ENCODE data around the gene IL4R.

The IL4R gene

DNA sequence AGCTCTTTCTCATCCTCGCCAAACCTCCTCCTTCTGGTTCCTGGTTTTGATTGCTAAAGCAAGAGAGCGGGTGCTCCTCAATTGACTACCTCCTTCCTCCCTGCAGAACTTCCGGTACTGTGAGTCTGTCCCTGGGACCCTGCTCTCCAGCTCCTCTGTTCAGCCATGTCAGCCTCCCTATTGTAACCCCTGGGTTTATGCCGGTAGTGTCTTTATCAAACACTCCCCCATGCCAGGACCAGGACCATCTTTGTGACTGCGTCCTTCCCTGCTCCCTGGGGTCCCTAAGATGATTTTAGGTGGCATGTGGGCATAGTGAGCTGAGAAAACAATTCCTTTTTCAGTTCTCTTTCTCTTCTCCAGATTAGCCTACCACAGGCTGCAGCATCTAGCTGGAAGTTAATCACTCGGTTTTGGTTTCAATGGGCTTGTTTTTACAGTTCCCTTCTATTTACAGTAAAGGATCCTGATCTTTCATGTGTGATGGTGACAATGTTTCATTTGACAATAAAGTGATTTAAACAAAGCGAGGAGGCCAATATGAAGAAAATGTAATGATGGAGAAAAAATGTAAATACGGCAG is 60.5 kb downstream of the IL4R start:
- Histone ChIP-seq H3K9me3 (ENCODE audit: control insufficient read depth, insufficient read depth, low read length) (peaks cover 16% of the 10 kb centered on the region), H3F3A (ENCODE audit: control insufficient read depth, insufficient read depth) (peaks cover 9% of the 10 kb centered on the region), H3K9me2 (replicated peaks; ENCODE audit: control insufficient read depth, low read length) (no peaks in the 10 kb centered on the region), H3K27ac (ENCODE audit: low read depth, low read length) (peak overlapping the region; percentile 66), H4K20me1 (ENCODE audit: control insufficient read depth, insufficient read depth, low read depth, low read length) (no peaks in the 10 kb centered on the region), H3K79me2 (ENCODE audit: control insufficient read depth, low read length) (no peaks in the 10 kb centered on the region), H3K27me3 (ENCODE audit: control insufficient read depth, low read length) (no peaks in the 10 kb centered on the region), H3K4me1 (ENCODE audit: control insufficient read depth, low read length) (peaks cover 55% of the 10 kb centered on the region), H3K4me3 (ENCODE audit: low read length) (peak overlapping the region; percentile 55), H3K4me2 (ENCODE audit: low read length) (peak overlapping the region; percentile 73), H3K36me3 (ENCODE audit: control insufficient read depth, low read length) (no peaks in the 10 kb centered on the region)
- TF ChIP-seq EZH2phosphoT487 (IDR thresholded peaks at IDR 0.05; ENCODE audit: borderline replicate concordance, low read length), result no peak
- TF ChIP-seq, protein P1, sequence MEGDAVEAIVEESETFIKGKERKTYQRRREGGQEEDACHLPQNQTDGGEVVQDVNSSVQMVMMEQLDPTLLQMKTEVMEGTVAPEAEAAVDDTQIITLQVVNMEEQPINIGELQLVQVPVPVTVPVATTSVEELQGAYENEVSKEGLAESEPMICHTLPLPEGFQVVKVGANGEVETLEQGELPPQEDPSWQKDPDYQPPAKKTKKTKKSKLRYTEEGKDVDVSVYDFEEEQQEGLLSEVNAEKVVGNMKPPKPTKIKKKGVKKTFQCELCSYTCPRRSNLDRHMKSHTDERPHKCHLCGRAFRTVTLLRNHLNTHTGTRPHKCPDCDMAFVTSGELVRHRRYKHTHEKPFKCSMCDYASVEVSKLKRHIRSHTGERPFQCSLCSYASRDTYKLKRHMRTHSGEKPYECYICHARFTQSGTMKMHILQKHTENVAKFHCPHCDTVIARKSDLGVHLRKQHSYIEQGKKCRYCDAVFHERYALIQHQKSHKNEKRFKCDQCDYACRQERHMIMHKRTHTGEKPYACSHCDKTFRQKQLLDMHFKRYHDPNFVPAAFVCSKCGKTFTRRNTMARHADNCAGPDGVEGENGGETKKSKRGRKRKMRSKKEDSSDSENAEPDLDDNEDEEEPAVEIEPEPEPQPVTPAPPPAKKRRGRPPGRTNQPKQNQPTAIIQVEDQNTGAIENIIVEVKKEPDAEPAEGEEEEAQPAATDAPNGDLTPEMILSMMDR (IDR thresholded peaks at IDR 0.05; ENCODE audit: low read depth, low read length, poor library complexity, severe bottlenecking), result no peak

DNA sequence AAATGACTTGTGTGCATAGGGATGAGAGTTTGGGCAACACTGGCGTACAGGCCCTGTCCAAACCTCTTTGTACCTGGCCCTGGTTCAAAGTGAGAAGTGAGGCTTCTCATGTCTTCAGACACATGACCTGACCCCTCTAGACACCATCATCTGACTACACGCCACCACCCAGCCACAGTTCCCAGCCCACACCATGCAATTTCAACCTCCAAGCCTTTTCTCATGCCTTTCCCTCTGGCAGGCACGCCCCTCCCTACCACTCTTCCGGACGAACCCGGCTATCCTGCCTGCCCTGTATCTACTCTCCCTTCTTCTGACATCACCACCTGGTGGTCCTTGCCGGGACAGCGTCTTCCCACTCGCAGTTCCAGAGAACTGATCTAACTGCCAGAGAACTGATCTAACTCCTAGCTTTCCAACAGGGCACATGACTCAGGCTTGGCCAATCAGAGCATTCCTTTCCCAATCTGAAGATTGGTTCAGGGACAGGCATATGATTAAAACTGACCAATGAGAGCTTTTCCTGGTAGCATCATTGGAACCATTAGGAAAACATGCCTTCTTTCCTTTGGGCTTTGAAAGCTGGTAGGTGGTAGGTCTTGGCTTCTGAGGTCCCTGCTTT is 61.1 kb downstream of the IL4R start:
- Histone ChIP-seq H3K36me3 (ENCODE audit: control insufficient read depth, low read length) (no peaks in the 10 kb centered on the region), H3K27ac (ENCODE audit: low read depth, low read length) (peak overlapping the region; percentile 66), H3K4me3 (ENCODE audit: low read length) (peak overlapping the region; percentile 55)

DNA sequence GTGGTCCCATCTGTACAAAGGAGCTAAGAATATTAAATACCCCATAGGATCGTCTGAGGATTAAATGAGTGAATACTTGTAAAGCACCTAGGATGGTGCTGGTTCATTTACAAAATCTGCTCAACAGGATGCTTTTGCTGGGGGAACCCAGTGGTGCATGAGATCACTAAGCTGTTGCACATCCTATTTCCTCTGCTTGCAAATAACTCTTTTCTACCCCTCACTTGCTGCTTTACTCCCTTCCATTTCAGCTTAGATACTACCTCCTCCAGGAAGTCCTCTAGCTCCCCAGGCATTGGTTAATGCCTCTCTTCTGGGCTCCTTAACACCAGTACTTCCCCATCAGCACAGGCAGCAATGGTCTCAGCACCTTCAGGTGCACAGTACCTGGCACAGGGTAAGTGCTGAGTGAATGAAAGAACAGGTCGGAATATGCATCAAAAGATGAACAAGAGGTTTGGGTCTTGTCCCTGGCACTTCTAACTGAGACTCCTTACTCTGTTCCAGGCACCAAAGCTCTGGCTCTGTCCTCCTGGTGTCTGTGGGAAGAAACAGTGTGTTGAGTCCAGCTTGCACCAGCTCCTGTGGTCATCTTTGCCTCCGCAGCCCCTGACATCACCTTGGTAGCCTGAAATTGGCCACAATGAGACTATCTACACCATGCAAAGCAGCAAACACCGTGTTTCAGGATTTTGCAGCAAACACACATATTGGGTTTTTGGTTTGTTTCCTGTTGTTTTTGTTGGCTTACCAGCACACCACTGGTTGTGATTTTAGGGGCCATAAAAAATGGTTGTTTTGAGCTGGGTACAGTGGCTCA is 64.1 kb downstream of the IL4R start:
- no peaks in the 10 kb centered on the region for H3K9me3 ChIP-seq (ENCODE audit: control insufficient read depth, insufficient read depth, low read length)
- no peaks in the 10 kb centered on the region for H3K9me2 ChIP-seq (replicated peaks; ENCODE audit: control insufficient read depth, low read length)
- H3K36me3 ChIP-seq (ENCODE audit: control insufficient read depth, low read length), result no peaks in the 10 kb centered on the region
- H3F3A ChIP-seq (ENCODE audit: control insufficient read depth, insufficient read depth), result peaks cover 9% of the 10 kb centered on the region
- H3K4me2 ChIP-seq (ENCODE audit: low read length), result peak overlapping the region; percentile 88
- H4K20me1 ChIP-seq (ENCODE audit: control insufficient read depth, insufficient read depth, low read depth, low read length), result no peaks in the 10 kb centered on the region
- TF ChIP-seq, protein P1 (IDR thresholded peaks at IDR 0.05; ENCODE audit: low read depth, low read length, poor library complexity, severe bottlenecking), result no peak
- no peak for TF ChIP-seq EZH2phosphoT487 (IDR thresholded peaks at IDR 0.05; ENCODE audit: borderline replicate concordance, low read length)
- H3K4me1 ChIP-seq (ENCODE audit: control insufficient read depth, low read length), result peaks cover 64% of the 10 kb centered on the region
- no peaks in the 10 kb centered on the region for H3K27me3 ChIP-seq (ENCODE audit: control insufficient read depth, low read length)
- peak overlapping the region; percentile 70 for H3K27ac ChIP-seq (ENCODE audit: low read depth, low read length)
- H3K4me3 ChIP-seq (ENCODE audit: low read length), result peak overlapping the region; percentile 58
- H3K79me2 ChIP-seq (ENCODE audit: control insufficient read depth, low read length), result no peaks in the 10 kb centered on the region

More for the DNA sequence above, 61.1 kb downstream of the IL4R start:
- Histone ChIP-seq H3K79me2 (ENCODE audit: control insufficient read depth, low read length) (no peaks in the 10 kb centered on the region), H3K9me2 (replicated peaks; ENCODE audit: control insufficient read depth, low read length) (no peaks in the 10 kb centered on the region), H3F3A (ENCODE audit: control insufficient read depth, insufficient read depth) (peaks cover 9% of the 10 kb centered on the region), H3K27me3 (ENCODE audit: control insufficient read depth, low read length) (no peaks in the 10 kb centered on the region), H3K4me1 (ENCODE audit: control insufficient read depth, low read length) (peaks cover 56% of the 10 kb centered on the region), H4K20me1 (ENCODE audit: control insufficient read depth, insufficient read depth, low read depth, low read length) (no peaks in the 10 kb centered on the region), H3K9me3 (ENCODE audit: control insufficient read depth, insufficient read depth, low read length) (peaks cover 12% of the 10 kb centered on the region), H3K4me2 (ENCODE audit: low read length) (peak overlapping the region; percentile 73)
- no peak for TF ChIP-seq EZH2phosphoT487 (IDR thresholded peaks at IDR 0.05; ENCODE audit: borderline replicate concordance, low read length)
- TF ChIP-seq, protein P1 (IDR thresholded peaks at IDR 0.05; ENCODE audit: low read depth, low read length, poor library complexity, severe bottlenecking), result peak; percentile 74

Data from DOHH2 (cell line).